Right hindlimb (tissue), 1 donor: ENCODE results near the gene CCDC74A.
"Not testable (repeated sequence)": the region's sequence is repeated elsewhere in the genome, so short reads cannot be mapped to it uniquely, and the experiment has no call there.

Experiments
- DNase-seq: peaks from one replicate; pipeline ENCODE4 v3.0.0-alpha.2; 2018

The CCDC74A gene

DNA sequence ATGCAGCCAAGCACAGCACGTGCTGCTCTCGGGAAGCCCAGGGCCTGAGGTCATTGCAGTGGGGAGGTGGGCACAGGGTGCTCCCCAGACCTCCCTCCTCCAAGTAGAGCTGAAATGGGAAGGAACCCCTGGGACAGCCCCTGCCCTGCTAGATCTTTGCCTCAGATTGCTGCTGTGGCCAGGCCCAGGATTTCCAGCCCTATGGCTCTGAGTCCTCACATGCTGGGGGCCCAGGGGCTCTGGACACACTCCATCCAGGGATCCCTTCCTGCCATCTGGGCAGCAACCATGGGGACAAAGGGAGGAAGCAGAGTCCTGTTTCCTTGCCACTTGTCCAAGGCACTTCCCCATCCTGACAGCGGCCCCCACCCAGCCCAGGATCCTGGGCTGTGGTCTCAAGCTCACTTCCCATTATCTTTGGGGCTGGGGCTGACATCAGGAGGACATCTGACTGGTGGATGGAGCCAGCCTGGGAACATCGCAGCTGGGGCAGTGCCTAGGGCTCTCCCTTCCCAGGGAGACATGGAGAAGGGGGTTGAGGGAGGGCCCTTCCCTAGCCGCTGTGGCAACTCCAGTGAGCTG is 2.3 kb downstream of the CCDC74A start:
- DNase-seq = not testable (repeated sequence)

DNA sequence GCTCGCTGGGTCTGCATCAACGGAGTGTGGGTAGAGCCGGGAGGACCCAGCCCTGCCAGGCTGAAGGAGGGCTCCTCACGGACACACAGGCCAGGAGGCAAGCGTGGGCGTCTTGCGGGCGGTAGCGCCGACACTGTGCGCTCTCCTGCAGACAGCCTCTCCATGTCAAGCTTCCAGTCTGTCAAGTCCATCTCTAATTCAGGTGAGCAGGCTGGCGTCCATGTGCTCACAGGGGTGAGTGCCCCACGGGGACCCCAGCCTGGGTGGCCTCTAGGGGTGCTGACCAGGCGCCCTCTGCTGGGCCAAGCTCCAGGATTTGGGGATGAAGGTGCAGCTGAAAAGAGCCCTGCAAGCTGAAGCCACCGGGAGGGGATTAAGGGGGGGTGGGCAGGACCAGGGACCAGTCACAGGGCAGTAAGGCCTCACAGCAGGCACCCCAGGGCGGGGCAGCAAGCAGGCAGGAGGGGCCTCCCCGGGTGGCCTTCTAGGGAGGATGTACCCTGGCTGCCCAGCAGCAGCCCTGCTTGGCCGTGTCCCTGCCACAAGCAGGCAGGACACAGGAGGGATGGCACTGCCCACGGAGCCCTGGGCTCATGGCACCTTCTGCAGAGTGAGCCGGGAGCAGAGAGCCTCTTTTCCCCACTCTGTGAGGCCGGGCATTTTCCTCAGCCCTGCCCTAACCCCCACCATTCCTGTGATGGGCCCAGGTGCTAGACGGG is 3.1 kb downstream of the CCDC74A start:
- DNase-seq = not testable (repeated sequence)

DNA sequence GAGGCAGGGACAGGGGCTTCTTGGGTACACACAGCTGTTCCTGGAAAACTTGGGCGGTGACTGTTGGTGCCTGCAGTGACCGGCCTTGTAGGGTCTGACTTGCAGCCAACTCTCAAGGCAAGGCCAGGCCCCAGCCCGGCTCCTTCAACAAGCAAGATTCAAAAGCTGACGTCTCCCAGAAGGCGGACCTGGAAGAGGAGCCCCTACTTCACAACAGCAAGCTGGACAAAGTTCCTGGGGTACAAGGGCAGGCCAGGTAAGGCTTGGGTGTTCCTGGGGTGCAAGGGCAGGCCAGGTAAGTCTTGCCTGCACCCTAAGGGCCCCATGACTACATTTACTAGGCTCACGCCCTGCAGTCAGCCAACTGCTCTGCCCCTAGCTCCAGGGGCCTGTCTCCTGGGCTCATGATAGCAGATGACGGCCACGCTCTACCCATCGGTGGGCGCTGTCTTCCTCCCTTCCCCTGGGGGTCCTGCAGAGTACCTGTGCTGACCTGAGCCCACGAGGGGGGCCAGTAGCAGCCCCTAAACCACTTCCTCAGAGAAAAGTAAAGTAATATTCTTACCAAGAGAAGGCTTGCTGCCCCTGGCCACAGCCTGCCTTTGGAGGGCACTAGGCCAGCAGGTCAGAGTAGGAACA is 4.0 kb downstream of the CCDC74A start:
- not testable (repeated sequence) for DNase-seq

DNA sequence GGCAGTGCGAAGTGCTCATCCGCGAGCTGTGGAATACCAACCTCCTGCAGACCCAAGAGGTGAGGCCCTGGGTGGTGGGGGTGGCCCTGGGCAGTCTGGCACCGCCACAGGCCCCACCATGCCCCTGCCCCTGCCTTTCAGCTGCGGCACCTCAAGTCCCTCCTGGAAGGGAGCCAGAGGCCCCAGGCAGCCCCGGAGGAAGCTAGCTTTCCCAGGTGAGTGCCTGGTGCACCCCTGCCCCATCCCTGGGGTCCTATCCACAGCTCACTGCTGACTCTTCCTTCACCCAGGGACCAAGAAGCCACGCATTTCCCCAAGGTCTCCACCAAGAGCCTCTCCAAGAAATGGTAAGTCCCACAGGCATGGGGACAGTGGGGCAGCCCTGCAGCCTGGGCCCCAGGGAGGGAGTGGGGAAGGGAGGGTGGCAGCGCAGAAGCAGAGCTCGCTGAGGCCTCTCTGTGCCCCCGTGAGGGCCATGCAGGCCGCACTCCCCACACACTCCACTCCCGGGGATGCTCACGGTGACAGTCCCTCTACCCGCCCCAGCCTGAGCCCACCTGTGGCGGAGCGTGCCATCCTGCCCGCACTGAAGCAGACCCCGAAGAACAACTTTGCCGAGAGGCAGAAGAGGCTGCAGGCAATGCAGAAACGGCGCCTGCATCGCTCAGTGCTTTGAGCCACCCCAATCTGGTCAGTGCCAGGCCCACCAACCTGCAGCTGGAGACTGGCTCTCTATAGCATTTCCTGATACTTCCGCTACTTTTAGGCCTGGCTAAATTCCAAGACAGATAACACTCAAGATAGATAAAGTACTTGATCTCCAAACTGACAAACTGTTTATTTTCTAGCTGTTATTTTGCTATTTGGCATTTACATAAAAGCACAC is 5.3 kb downstream of the CCDC74A start:
- not testable (repeated sequence) for DNase-seq

DNA sequence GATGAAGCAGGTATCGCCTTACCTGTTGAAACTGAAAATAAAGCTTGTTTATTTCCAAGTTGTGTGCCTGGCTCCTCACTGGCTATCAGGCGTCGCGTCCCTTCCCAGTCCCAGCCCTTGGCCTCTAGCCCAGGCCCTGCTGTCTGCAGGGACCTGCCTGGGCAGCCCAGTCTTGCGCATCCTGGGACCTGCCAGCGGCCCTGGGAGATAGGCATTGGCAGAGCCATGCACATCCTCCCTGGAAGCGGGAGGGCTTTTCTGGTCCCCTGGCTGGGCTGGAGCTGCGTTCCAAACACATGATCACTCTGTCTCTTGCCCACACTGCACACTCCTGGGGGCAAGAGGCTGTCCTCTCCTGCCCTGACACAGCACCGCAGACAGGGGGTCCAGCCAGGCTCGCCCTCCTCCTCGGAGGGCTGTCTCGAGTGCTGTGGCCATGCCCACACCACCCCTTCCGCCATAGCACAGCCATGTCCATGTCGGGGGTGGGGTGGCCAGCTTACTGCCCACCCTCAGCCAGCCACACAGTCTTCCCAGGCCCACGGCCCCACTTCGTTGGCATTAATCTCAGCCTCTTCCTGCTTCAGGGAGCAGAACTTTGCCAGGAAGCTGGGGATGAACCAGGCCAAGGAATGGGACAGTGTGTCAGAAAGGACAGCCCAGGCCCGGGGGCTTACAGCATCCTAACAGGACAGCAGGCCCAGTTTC is 6.1 kb downstream of the CCDC74A start:
- DNase-seq = not testable (repeated sequence)

DNA sequence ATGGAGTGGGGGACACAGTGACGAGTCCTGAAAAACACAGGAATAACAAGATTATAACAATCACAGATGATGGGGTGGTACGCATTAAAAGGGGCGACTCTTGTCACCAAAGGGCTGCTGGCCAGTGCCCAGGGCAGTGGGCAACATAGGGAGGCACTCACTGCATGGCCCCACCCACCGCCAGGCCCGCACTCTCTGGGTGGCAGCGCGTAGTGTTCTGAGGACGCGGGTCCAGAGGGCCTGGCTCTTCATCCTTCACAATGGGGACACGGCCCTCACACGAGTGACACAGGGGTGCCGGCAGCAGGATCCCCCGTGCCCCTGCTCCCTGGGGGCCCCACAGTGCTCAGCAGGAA is 6.6 kb downstream of the CCDC74A start:
- DNase-seq = not testable (repeated sequence)

DNA sequence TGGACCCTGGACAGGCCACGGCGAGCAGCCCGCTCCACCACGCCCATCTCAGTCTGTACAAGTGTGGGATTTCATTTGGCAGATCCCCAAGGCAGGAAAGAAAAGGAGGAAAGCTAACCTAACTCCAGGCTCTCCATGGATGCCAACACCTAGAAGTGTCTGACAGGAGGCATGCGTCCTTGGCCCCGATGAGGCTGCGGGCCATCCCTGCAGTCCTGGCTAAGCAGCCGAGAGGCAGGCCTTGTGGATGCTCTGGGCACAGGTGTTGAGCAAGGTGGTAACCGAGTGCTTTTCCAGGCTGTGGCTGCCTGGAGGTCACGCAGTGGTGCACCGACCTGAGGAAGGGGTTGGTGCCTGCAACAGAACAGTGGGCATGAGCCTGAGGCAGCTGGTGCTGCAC is 7.3 kb downstream of the CCDC74A start:
- DNase-seq = not testable (repeated sequence)

DNA sequence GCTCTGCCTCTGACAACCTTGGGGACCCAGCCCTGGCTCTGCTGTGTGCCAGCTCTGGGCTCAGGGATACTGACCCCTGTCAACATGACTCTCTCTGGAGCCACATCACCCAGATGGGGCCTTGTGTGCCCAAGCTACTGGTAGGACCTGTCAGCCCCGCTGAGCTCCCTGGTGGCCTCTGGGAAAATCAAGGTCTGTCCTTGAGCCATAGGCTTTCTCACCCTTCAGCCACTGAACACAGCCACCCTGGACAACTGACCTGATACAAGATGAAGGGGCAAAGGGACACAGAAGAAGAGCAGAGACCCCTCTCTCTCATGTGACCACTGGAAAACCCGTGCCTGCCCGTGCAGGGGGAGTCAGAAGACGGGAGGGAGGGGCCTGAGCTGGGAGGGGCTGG is 7.8 kb downstream of the CCDC74A start:
- DNase-seq = no peak

DNA sequence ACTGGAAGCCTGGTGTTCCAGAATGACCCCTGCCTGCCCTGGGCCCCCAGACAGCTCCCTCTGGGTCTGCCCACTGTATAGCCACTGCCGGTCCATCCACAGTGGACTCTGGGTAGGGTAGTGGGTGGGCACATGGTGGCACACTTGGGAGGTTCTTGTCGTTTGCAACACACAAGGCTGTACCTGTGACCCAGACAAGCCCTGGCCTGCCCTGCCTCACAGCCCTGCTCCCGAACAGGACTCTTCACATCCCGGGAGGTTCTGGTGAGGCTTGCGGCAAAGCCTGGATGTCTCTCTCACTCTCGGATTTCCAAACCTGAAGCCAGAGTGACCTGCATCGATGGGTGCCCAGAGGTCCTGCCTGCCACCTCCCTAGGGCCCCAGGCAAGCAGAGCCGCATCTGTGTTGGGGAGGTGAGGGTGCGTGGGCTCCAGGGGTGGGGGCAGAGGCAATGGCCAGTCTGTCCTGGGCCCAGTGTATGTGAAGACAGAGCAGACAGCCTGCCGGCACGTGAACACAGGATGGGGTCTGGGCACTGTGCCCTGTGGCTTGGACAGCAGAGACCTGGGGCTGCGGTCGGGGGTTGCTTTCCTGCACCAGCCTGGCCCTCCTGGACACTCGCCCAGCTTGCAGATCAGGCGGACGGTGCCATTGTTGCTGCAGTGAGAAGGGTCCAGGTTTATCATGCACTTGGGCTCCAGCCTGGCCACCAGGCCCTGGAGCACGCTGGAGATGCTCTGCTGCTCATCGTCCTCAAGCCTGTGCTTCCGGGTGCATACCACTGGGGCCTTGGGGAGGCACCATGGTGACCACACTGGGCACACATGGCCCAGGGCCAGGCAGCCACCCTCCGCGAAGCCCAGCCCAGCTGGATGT is 8.5 kb downstream of the CCDC74A start:
- not testable (repeated sequence) for DNase-seq

DNA sequence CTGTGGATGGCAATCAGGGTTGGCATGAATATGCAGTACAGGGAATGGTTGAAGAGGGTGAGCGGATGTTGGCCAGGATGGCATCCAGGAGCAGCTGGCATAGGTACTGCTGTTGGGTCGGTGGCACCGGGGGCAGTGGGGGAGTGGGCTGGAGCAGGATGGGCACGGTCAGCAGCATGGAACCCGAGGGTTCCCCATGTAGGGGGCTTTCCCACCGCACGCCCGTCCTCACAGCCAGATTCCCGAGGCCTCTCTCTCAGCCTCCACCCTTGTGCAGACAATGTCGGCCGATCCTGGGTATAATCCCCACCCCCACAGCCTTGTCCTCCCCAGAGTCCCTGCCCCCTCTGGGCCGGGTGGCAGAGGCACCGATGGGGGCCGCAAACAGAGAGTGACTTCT is 9.2 kb downstream of the CCDC74A start:
- not testable (repeated sequence) for DNase-seq

DNA sequence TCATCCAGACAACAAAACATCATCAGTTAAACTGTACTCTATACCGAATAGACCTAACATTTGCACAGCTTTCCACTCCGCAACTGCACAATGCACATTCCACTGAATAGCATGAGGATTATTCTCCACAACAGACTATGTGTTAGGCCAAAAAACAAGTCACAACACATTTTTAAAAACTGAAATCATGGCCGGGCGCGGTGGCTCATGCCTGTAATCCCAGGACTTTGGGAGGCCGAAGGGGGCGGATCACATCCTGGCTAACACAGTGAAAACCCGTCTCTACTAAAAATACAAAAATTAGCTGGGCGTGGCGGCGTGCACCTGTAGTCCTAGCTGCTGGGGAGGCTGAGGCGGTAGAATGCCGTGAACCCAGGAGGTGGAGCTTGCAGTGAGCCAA is 11.2 kb downstream of the CCDC74A start:
- not testable (repeated sequence) for DNase-seq

DNA sequence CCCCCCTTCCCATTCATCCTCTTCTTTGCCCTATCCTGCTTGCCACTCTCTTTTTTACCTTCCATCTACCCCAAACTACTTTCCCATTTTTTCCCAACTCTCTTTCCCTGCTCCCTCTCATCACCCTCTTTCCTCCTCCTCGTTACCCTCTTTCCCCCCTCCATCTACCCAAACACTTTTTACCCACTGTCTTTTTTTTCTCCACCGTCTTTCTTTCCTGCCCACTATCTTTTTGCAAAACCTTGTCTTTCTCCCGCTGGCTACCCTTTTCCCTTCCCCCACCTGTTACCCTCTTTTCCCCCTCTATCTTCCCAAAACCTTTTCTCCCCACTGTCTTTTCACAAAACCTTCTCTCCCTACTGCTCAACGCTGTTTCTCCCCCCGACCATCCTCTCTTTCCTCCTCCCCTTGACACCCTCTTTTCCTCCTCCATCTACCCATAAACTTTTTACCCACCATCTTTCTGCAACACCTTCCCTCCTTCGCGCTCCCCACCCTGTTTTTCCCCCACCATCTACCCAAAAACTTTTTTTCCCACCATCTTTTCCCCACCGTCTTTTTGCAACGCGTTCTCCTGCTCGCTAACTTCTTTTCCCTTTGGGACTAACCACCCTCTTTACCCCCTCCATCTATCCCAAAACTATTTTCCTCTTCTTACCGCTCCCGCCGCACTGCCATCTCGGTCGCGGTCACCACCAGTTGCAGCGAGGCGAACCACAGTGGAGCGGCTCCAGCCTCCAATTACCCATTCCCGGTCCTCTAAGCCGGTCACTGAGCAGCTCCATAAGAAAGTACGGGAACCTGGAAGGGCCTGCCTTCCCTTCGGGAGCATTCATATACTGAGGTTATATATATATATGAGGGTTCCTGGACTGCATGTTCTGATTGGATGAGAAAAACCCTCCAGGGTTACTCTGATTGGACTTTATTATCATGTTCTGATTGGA is 15.0 kb downstream of the CCDC74A start:
- DNase-seq = no peak

DNA sequence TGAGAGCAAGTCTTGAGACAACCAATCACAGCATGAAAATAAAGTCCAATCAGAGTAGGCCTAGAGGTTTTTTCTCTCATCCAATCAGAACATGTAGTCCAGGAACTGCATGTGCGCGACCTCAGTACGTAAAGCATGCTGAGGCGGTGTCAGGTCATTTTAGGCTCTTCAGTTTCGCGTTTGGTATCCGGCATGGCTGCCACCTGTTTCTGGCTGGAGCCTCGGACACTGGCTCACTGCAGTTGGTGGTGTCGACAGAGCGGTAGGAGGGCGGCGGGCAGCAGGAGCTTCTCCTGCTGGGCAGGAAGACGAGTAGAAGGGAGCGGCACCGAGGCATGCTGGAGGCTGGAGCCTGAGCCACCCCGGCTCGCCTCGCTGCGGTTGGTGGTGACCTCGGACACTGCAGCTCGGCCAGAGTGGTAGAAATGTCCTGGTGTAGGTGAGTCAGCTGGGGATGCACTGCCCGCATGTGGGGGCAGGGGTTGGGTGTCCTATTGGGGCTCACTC is 15.8 kb downstream of the CCDC74A start:
- DNase-seq = no peak

DNA sequence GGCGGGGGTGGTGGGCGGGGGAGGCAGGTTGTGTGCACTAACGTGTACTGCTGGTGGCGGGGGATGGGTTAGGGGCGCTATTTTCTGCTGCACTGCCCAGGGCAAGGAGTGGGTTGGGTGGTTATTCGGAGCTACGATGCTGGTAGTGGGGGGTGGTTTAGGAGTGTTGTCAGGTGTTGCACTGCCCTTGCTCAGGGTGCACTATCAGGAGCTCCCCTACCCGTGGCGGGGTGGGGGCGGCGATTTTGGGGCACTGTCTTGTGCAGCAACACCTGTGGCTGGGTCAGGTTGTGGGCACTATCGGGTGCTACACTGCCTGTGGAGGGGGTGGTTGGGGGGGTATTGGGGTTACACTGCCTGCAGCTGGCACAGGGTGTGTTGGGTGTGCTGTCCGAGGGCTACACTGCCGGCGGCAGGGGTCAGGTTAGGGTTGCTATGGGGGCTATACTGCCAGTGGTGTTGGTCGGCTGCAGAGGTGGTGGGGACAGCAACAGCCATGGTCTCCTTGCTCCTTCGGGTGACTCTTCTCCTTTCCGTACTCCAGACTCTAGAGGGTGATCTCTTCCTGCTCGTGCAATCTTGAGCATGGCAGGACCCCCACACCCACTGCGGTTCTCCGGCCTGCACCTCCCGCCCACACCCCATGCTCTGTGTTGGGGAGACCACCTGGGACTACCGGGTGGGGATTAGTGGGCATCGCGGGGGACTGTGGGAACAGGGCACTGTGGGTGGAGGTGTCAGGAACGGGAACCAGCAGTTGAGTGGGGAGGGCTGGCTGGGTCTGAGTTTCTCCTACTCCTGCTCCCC is 16.5 kb downstream of the CCDC74A start:
- not testable (repeated sequence) for DNase-seq

DNA sequence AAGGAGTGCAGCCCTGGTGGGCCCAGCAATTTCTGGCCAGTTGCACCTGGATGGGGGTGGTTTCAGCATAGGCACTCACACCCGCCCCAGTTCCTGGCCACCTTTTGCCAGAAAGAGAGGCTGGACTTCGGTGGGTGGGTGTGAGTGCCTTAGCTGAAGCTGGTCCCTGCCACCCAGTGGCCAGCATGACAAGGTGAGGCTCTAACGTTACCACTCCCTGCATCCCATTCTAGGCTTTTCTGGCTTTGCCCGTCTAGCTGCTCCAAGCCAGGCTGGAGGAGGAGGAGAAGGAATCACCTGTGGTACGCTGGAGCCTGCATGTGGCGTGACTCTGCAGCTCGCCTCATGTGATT is 17.1 kb downstream of the CCDC74A start:
- DNase-seq = not testable (repeated sequence)

DNA sequence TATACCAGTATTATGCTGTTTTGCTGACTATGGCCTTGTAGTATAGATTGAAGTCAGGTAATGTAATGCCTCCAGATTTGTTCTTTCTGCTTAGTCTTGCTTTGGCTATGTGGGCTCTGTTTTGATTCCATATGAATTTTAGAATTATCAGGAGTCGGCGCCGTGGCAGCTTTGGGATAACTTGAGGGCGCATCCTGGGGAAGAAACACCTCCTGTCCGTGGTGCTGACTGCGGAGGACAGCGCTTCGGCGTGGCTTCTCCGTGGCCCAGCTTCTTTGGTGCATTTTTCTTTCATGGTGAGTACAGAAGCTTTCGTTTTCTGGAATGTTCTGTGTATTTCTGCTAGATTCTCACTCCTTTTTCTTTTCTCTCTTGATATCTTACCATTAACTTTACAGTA is 25.2 kb downstream of the CCDC74A start:
- no peak for DNase-seq

DNA sequence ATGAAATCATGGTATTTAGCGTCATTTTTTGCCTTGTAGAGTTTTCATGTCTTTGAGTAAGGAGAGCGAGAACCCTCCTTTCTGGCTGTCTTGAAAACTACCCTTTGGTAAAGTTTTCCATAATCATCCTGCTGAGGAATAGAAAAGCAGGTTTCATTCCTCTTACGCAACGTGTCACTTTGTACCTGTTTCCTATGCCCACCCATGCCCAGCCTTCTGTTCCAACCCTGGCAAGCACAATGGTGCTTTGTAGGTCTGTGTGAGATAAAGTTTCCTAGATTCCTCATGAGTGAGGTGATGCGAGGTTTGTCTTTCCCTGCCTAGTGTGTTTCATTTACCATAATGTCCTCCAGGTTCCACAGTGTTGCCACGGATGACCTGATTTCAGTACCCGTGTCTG is 29.3 kb downstream of the CCDC74A start:
- DNase-seq = no peak

DNA sequence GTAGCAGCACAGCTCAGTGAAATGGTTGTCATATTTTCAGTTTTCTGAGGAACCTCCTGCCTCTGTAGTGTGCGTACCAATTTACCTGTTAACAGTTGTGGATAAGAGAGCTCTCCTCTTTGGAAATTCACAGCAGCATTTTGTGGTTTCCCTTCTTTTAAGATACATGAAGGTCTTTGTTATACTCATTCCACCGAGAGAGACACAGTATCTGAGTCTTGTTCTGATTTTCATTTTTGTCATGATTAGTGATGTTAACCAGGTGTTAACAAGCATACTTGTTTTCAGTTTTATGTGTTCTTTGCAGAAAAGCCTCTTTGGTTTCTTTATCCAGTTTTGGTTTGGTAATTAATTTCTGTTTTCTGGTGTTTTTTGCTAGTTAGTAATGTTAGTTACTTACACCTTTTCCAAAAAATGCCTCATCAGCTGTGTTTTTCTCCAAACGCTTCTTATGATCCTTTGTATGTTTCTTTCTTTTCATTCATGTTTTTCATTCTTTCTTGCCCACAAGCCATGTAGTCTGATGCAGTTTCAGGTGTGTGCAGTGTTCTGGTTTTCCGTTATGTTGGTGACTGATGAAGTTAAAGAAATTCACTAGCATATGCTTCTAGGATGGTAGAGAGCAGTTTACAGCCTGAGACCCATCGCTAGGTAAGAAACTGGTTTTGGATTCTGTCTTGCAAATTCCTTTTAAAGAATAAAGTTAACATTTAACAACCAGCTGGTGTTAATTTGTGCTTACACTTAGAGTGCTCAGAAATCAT is 30.1 kb downstream of the CCDC74A start:
- DNase-seq = no peak

DNA sequence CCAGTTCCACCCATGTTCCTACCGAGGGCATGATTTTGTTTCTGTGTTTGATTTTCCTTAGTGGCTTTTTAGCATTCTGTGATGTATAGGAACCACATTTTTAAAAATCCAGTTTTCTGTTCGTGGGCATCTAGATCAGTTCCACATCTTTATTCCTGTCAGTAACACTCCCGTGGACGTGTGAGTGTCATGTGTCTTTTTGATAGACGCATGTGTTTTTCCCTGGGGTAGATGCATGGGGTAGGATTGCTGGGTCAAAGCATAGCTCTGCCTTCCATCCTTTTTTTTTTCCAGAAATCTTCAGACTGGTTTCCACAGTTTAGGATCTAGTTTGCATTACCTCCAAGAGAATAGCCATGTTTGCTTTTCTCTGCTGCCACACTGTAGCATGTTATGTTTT is 38.7 kb downstream of the CCDC74A start:
- DNase-seq = no peak
